GM19468 (cell line): ENCODE measurements around the gene DMD.
"Not testable (repeated sequence)": the region's sequence is repeated elsewhere in the genome, so short reads cannot be mapped to it uniquely, and the experiment has no call there.

Experiments
- ATAC-seq: cut with Tn5 transposase; IDR thresholded peaks from one replicate; pipeline ENCODE4 v1.9.1; 2021; ENCODE audit warnings: mild to moderate bottlenecking, moderate library complexity, moderate number of reproducible peaks; ENCODE audit not compliant: unreplicated experiment; ENCODE audit errors: extremely low read depth

The DMD gene

DNA sequence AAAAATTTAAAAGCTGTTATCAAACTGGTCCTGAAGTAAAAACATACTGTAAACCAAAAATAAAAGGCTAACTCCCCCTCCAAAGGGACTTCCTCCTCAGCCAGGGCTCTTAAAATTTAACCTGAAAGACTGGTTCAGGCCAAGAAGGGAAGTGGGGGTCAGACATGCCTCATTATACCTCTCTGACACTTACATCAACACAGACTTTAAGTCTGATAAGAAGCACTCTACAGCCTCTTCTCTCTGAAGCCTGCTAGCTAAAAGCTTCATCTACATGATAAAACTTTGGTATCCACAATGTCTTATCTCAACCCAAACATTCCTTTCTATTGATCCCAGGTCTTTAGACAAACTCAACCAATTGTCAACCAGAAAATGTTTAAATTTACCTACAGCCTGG lies 682.9 kb downstream of the DMD start:
- ATAC-seq = not testable (repeated sequence)

DNA sequence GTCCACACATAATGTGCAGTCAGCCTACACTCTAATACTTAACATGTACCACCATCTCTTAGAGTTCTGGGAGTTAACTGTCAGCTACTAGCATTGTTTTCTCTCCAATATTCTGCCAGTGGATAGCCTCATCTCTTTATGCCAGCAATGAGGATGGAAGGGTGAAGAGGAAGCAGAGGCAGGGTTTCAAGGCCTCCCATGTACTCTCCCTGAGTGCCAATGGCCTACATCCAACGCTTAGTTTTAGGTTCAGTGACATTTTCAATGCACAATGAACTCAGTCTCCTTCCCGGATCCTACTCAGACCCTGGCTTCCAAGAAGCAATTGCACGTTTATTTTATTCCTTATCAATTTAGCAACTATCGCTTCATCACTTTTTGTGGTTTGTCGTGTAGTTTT lies 686.1 kb downstream of the DMD start:
- ATAC-seq = no peak

DNA sequence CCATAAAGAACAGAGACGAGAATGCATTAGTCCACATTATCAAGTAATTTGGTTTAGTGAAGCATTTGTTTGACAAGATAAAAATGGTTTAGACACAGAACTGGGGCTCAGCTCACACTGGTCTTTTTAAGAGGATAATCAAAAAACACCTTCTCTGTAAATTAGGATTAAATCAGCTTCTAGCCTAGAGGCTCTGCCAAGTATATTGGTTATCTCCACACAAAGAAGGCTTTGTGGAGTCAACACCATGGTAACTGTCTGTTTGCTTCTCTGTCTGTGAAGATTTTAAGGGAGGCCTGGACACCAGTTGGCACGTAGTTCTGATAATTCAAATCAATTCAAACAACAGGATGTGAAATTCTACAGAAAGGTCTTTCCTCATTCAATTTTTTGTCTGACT lies 687.0 kb downstream of the DMD start:
- no peak for ATAC-seq

DNA sequence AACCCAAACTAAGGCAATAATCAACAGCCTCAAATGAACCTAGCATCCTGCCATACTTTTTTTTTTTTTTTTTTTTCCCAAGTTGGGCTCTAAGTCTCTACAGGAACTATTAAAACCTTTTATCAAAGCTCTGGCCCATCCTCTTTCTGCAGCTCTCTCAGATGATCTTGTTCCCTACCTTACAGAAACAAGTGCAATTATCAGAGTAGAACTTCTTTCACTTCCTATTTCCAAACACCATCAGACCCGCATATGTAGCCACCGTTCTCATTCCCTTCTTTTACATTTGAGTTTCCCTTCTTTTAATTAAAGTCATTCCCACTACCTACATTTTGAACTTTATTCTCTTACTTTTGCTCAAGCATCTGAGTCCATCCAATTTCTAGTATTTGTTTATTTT lies 690.6 kb downstream of the DMD start:
- no peak for ATAC-seq

DNA sequence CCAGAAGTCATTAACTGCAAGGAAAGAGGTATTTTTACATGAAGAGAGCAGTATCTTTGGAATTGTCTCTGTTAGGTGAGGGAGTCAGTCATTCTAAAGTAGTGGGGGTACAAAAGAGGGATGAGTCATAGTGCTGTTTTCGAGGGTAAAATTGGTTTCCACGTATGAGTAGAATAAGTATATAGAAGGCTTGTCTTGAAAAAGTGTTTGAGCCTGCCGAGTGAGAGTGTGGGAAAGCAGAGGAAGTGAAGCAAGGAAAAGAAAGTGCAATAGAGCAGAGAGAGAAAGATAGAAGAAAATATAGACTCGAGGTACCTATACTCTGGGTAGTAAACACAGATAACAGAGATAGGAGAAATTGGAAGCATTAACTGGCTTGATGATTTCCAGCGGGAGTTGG lies 696.4 kb downstream of the DMD start:
- peak; percentile 81 for ATAC-seq

DNA sequence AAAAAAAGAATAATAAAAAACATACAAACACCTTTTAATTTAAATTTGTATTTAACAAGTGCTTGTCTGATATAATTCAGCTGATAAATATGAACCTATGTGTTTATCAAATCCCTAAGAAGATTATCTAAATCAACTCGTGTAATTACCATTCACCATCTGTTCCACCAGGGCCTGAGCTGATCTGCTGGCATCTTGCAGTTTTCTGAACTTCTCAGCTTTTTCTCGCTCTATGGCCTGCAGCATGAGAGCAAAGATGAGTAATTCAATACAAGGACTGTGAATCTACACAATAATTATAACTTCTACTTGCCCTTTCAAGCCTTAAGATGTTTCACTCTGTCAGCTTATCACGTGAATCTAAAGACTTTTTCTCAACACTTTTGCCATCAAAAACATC lies 709.7 kb downstream of the DMD start:
- no peak for ATAC-seq

DNA sequence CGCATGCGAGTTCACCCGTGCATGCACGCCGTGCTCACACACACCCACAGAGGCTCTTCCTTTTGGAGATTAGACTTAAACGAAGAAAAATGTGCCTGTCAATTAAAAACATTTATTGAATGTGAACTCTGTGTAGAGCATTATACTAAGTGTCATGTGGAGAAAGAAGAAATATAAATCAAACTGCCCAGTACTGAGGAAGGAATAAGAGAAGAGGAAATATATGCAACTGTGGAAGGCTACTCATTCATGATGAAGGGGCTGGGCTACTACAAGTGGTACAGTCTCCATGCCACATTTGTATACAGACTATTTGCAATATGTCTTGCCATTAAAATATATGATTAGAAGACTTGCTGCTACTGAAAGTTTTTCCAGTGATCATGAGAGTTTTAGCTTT lies 714.7 kb downstream of the DMD start:
- no peak for ATAC-seq

DNA sequence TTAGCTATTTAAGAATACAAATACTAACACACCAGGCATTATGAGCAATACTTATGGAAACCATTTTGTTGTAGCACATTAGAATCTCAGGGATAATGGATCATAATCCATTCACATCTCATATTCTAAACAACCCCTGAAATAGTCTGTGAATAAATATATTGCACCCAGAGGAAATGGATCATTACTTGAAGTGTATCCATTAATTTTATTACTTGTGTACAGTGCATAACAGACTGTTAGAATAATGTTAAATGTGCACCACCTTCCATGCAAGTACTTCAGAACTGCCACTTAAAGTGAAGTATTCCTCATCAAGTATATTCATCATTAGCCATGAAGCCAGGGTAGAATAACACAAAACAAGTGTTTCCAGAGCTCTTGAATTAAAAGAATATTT lies 715.5 kb downstream of the DMD start:
- ATAC-seq = no peak

DNA sequence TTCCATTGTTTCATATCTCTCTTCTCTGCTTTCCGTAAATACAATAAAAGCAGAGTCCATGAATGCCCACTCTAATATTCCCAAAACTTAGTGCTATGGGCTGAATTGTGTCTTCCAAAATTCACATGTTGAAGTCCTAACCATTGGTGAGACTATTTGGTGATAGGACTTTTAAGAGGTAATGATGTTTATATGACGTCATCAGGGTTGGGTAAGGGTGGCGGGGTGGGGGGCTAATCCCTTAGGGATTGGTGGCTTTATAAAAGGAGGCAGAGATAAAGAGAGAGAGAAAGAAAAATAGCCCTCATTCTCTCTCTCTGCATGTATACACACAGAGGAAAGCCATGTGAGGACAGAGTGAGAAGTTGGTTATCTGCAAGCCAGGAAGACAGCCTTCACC lies 722.2 kb downstream of the DMD start:
- ATAC-seq = no peak

DNA sequence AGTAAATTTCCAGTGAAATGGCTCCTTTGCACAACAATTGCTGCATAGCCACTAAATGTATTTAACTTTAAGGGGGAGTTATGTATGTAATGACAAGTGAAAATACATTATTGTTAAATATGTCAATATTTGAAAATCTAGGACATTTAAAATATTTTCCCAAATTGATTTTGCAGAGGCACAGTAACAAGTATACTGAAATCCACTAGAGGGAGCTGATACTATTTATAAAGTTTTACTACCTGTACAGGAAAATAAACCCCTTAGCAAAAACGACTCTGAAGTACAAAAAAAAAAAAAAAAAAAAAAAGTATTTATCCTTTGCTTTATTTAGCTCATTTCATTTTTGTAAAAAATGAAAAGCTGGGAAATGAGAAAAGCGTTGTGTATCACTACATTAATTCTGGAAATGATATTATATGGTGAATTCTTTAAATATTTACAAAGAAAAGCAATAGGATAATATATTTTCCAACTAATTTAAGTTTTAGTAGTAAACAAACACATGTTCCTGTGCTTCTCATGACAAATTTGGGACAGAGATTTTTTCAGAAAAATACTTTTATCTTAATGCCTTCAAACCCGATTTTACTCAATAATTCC lies 727.7 kb downstream of the DMD start:
- ATAC-seq = no peak

DNA sequence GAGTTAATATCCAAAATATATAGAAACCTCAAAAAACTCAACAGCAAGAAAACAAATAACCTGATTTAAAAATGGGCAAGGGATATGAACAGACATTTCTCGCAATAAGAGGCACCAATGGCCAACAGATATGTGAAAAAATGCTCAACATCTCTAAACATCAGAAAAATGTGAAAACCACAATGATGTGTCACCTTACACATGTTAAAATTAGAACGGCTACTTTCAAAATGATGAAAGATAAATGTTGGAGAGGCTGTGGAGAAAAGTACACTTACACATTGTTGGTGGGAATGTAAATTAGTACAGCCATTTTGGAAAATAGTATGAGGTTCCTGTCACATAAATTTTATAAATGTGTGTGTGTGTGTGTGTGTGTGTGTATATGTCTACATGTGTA lies 731.3 kb downstream of the DMD start:
- ATAC-seq = no peak

DNA sequence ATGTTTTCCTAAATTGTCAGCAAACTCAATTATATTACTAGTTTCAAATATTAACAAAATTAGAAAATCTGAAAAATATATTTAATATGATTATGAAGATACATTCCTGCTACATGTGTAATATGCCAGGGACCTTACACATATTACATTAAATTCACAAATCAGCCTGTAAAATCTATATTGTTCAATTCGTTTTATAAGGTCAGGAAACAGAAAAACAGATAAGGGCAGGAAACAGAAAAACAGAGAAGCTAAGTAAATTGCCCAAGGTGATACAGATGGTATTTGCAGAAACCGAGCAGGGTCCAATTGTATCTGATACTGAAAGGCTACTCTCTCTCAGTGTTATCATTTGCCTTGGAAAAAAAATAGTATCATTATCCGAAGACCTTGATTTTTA lies 739.0 kb downstream of the DMD start:
- no peak for ATAC-seq

DNA sequence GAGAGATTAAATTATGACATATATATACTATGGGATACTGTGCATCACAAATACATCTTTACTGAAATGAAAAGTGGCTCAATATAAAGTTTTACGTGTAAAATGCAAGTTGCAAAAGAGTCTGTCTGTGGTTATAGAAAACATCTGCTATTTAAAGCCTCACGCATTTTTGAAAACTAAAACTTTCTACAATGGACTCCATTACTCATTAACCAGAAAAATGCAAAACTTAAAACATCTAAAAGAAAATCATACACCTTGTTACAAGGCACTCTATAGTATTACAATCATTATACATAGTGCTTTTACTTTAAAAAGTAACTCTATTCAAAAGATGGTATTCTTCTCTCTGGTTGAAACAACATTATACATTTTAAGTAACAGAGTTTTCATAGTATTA lies 755.6 kb downstream of the DMD start:
- ATAC-seq = no peak

DNA sequence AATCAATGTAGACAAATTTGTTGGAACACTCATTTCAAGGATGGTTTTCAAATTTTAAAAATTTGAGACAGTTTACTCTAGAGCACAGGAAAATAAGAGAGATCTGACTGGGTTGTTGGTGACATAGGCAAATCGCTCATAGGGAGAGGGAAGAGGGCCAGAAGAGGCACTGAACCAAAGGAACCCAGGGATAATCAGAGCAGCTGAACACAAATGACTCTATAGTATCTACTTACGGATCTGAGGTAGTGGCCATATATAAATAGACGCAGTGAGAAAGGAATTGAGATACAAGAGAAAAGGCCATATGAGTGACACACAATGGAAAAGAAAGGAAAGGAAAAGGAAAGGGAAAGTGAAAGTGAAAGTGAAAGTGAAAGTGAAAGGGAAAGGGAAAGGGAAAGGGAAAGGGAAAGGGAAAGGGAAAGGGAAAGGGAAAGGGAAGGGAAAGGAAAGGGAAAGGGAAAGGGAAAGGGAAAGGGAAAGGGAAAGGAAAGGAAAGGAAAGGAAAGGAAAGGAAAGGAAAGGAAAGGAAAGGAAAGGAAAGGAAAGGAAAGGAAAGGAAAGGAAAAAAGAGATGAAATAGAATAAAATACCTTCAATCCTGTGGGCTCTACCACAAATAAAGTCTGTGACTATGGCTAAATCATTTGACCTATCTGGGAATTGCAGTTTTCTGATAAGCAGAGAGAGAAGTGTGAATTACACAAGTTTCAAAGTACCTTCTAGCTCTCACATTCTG lies 759.2 kb downstream of the DMD start:
- no peak for ATAC-seq

DNA sequence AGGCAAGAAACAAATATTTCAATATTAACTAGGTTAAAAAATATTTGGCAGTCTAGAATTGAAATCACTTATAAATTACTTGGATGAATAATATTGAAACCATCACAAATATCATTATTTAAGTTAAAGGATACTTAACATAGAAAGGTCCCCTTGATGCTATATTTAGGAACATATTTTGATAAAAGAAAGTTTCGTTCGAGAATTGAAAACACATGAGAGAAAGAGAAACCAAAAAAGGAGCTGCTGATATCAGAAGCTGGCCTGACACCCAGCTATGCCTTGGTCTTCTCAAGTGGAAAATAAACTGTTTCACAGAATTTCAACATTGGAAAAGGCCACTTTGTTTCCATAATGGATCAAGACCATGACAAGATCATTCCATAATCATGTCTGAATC lies 762.4 kb downstream of the DMD start:
- ATAC-seq = peak; percentile 28

DNA sequence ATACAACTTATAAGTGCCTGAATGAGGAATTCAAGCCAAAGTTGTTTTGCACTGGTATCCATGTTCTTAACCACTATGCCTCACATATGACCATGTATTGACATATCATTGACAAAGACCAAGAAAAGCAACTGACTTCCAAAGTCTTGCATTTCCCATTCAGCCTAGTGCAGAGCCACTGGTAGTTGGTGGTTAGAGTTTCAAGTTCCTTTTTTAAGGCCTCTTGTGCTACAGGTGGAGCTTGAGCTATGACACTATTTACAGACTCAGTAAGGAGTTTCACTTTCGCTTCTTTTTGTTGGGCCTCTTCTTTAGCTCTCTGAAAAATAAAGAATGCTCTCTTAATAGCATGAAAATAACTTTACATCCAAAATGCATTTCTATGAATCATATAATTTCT lies 763.0 kb downstream of the DMD start:
- peak; percentile 100 for ATAC-seq

DNA sequence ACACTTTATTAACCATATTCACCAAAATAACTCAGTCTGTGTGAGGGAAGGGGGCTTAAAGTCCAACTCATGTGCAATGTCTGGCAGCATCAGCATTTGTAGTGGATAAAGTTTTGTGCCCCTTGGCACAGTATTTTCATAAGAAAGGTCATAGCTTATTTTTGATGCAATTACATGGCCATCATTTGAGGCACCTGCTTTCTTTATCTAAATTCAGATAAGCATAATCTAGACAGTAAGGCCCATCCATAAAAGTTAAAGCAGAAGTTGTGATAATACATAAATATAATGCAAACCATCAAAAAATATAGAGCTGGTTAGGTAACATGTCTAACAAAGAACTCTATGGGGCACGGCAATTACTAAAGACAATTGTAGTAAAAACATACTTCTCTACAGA lies 763.7 kb downstream of the DMD start:
- ATAC-seq = no peak

DNA sequence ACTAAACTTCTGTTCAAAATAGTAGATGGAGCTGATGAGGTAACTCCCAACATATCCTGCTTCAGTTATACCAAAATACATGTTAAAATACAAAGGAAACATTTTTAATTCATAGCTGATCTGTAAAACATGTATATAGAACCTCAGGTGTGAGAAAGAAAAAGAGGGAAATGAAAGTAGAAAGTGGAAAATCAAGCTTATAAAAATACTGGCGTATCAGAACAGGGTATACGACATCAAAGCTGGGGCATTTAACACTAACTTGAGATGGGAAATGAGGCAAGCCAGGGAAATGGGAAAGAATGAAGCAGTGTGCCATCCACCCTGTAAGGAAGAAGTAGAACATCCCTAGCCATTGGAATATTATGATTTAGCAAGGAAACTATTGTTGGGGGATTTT lies 767.5 kb downstream of the DMD start:
- no peak for ATAC-seq

DNA sequence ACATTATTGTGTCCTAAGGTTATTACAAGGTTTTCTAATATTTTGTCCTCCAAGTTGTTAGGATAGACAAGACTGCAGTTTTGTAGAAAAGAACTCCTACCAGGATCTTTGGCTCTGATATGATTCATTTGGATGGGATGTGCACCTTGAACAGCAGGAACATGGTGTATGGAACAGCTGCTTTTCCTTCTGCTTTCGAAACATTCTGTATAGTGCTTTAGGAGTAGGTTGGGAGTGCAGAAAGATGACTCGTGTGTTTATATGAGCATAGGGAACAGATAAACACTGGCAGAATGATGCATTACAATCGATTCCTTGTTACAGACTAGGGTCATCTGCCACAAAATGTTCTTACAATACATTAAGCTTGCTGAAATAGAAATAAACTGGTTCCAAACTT lies 790.1 kb downstream of the DMD start:
- ATAC-seq = no peak

DNA sequence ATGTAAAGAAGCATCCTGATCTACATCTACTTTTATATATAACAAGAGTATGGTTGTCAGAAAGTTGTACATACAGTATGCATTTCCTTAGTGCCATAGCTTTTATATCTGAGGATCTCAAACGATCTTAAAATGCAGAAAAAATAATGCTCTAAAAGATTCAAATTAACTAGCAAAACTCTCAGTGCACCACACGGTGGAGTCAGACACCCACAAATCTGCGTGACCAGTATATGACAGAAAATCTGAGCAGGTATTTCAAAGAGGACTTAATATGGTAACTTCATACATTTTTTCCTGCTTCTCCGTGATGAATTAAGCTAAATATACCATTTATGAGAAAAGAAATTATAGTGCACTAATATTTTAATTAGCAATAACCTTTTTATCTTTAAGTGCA lies 803.0 kb downstream of the DMD start:
- ATAC-seq = no peak

DNA sequence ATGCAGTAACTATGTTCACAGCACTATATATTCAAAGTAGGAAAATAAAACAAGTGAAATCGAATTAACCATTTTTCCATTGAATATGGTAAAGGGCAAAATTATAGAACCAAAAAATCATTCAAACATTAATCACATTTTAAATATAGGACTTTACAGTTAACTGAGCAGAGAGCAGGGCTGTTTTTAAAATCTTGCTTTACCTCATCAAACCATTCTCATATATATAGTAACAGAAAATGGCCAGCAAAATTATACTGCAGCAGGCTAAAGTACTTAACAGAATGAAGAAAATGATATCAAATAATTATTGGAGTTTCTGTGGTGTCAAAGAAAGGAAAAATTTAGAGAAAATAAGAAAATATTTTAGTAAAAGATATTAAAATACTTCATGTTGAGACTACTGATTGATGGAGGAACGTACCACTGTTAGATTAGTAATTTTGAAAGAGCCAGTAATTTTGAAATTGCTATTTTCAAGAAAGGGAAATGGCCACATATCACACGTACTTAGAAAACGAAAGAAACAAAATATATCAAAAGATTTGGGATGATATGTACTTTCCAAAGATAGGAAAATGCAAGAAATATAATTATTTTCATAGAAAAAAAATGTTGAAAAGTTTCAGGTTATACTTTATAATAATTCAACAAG lies 813.7 kb downstream of the DMD start:
- ATAC-seq = no peak

DNA sequence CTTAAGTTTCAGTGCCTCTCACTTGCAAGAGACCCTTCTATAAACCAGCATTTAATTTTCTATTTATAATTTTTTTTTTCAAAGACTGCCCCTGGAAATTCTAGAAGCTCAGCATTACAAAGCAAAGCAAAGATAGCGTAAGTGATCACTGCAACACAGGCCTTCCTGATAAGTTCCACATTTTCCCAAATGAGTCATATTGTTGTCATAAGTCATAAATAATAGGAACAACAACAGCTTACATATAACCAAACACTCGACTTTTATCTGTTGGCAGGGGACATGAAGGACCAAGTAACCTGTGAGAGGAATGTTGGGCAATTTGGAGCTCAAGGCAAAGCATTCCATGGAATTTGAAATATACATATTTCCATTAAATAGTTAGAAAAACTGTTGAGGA lies 815.5 kb downstream of the DMD start:
- no peak for ATAC-seq
